Endothelial cell of umbilical vein (primary cell): ENCODE measurements around the gene SAMD4A. TPM values are rescaled to one million over a fixed set of nuclear protein-coding genes. Genes with fewer than 3 reads are reported as not detected.

Experiments used
- BruUV-seq: library from RNA; stranded (reverse); fragments of 400-500 nt; replicated peaks from 2 replicates; lab custom pipeline; 2021; lab: Mats Ljungman, UMichigan
- CTCF ChIA-PET: fragments of 300-600, 350-600 bp; sonication (Branson Sonifier 250); formaldehyde crosslinking; loops from one replicate; lab custom pipeline; 2021; ENCODE audit warnings: antibody characterized with exemption, inconsistent platforms; lab: Charles Lee
- POLR2A ChIA-PET: fragments of 300-600, 350-600 bp; sonication (Branson Sonifier 250); formaldehyde crosslinking; loops from one replicate; lab custom pipeline; 2021; ENCODE audit warnings: antibody characterized with exemption, inconsistent platforms; lab: Charles Lee
- DNase-seq: peaks from one replicate; pipeline ENCODE4 v3.0.0-alpha.2; 2011; ENCODE audit warnings: low read depth, low spot score
- FAIRE-seq: peaks from 2 replicates; lab custom pipeline; 2011; peaks lifted over from hg19 to GRCh38; lab: Jason Lieb, UNC
- H2AFZ ChIP-seq: 2 replicates; pipeline ENCODE4 v1.6.0; 2012; ENCODE audit warnings: low read depth, low read length, control low read depth, inconsistent platforms
- H3K27ac ChIP-seq: 2 replicates; pipeline ENCODE4 v1.5.1; 2011; ENCODE audit warnings: low read depth, mild to moderate bottlenecking, control low read depth, low read length, moderate library complexity; ENCODE audit not compliant: insufficient read depth
- H3K27me3 ChIP-seq, 2 experiments: 2 replicates each; pipeline versions ENCODE4 v1.6.0 to v1.6.1; 2011; ENCODE audit warnings: low read length in 2 of 2, mixed read lengths in 1 of 2; ENCODE audit not compliant: control insufficient read depth in 2 of 2, insufficient read depth in 2 of 2
- H3K36me3 ChIP-seq, 2 experiments: 2 replicates in 1 of 2; 3 replicates in 1 of 2; pipeline ENCODE4 v1.5.1; 2011; ENCODE audit warnings: low read length in 2 of 2, mild to moderate bottlenecking in 1 of 2, moderate library complexity in 1 of 2; ENCODE audit not compliant: control insufficient read depth in 2 of 2, insufficient read depth in 2 of 2; ENCODE audit errors: extremely low read depth in 1 of 2
- H3K4me1 ChIP-seq: 3 replicates; pipeline ENCODE4 v1.5.1; 2011; ENCODE audit warnings: mild to moderate bottlenecking, low read length; ENCODE audit not compliant: control insufficient read depth, insufficient read depth; ENCODE audit errors: extremely low read depth
- H3K4me2 ChIP-seq: 2 replicates; pipeline ENCODE4 v1.6.1; 2011; ENCODE audit warnings: low read length, control low read depth, mixed read lengths; ENCODE audit not compliant: insufficient read depth
- H3K4me3 ChIP-seq, 3 experiments: fragments of 200-600 bp in 1 of 3; sonication (generic), shearing (Covaris generic) in 1 of 3; replicated peaks in 1 of 3; 2 replicates each; pipeline ENCODE4 v1.5.1; 2011 to 2016; ENCODE audit warnings: control low read depth in 3 of 3, low read length in 3 of 3, mild to moderate bottlenecking in 2 of 3, inconsistent platforms in 1 of 3, low read depth in 1 of 3, moderate library complexity in 1 of 3; ENCODE audit not compliant: insufficient read depth in 1 of 3
- H3K79me2 ChIP-seq: 2 replicates; pipeline ENCODE4 v1.6.0; 2012; ENCODE audit warnings: low read length, inconsistent platforms; ENCODE audit not compliant: control insufficient read depth, insufficient read depth
- H3K9ac ChIP-seq: replicated peaks from 2 replicates; pipeline ENCODE3; 2011; ENCODE audit warnings: low read length, control low read depth; ENCODE audit not compliant: insufficient read depth; ENCODE audit errors: extremely low read depth
- H3K9me1 ChIP-seq: replicated peaks from 3 replicates; pipeline ENCODE4 v1.6.0; 2011; ENCODE audit warnings: mild to moderate bottlenecking, low read length; ENCODE audit not compliant: control insufficient read depth, insufficient read depth; ENCODE audit errors: extremely low read depth
- H3K9me3 ChIP-seq: replicated peaks from 2 replicates; pipeline ENCODE4 v1.5.1; 2012; ENCODE audit warnings: low read length, inconsistent platforms; ENCODE audit not compliant: control insufficient read depth, insufficient read depth
- H4K20me1 ChIP-seq: replicated peaks from 2 replicates; pipeline ENCODE3; 2011; ENCODE audit warnings: mild to moderate bottlenecking, low read length; ENCODE audit not compliant: control insufficient read depth, insufficient read depth; ENCODE audit errors: extremely low read depth
- EZH2 ChIP-seq: IDR thresholded peaks from 2 replicates; pipeline ENCODE4 v1.6.1; 2012; ENCODE audit warnings: borderline replicate concordance, low read depth, mild to moderate bottlenecking, moderate library complexity, low read length, inconsistent platforms; ENCODE audit not compliant: severe bottlenecking
- FOS ChIP-seq: IDR thresholded peaks from 2 replicates; pipeline ENCODE4 v1.6.1; 2011; ENCODE audit warnings: mild to moderate bottlenecking, low read length, moderate library complexity, borderline replicate concordance; ENCODE audit not compliant: insufficient read depth
- GATA2 ChIP-seq: IDR thresholded peaks from 2 replicates; pipeline ENCODE4 v1.7.0; 2011; ENCODE audit warnings: low read depth, mild to moderate bottlenecking, moderate library complexity, mixed read lengths, low read length; ENCODE audit not compliant: insufficient read length, insufficient read depth
- JUN ChIP-seq: IDR thresholded peaks from 2 replicates; pipeline ENCODE4 v1.6.1; 2011; ENCODE audit warnings: borderline replicate concordance, low read depth; ENCODE audit not compliant: insufficient read length, insufficient read depth
- MYC ChIP-seq: IDR thresholded peaks from one replicate; pipeline ENCODE4 v1.6.1; 2011; ENCODE audit warnings: mild to moderate bottlenecking, low read depth, low read length
- POLR2A ChIP-seq: IDR thresholded peaks from 2 replicates; pipeline ENCODE4 v1.6.1; 2012; ENCODE audit warnings: low read depth, mild to moderate bottlenecking, control low read depth, low read length
- POLR2AphosphoS5 ChIP-seq: IDR thresholded peaks from 2 replicates; pipeline ENCODE4 v1.6.1; 2012; ENCODE audit warnings: low read depth, mild to moderate bottlenecking, control low read depth, low read length, moderate library complexity; ENCODE audit not compliant: insufficient read depth
- dilution Hi-C: fragments of 300-500 bp; cut with MboI; formaldehyde crosslinking; loops from one replicate; pipeline ENCODE4 v1.15.0; 2019; ENCODE audit warnings: low sequenced_read_pairs; ENCODE audit not compliant: extremely low pct_ligation_motif_present
- intact Hi-C: fragments of 100-400 bp; cut with micrococcal nuclease; formaldehyde crosslinking; loops from one replicate; pipeline ENCODE4 v1.10.0; 2022
- polyA plus RNA-seq, 4 experiments: library from polyadenylated mRNA; depleted of rRNA in 3 of 4; stranded (reverse) in 3 of 4; unstranded in 1 of 4; fragments of >200 nt; gene quantifications; 2 replicates each; pipeline versions ENCODE4 v1.2.1 to v1.2.3, GENCODE V29; 2011 to 2012; ENCODE audit warnings: missing spikeins in 1 of 4
- total RNA-seq: library from RNA; stranded (reverse); gene quantifications from 2 replicates; pipeline ENCODE4 v1.2.3, GENCODE V29; 2021
- TF ChIP-seq, protein P1 (sequence below): IDR thresholded peaks from 2 replicates; pipeline ENCODE4 v1.6.1; 2011; ENCODE audit not compliant: insufficient read depth, insufficient read length
- TF ChIP-seq, protein P2 (sequence below), 2 donors: IDR thresholded peaks; 1 replicate in 1 of 2; 2 replicates in 1 of 2; pipeline ENCODE4 v1.5.1; 2011; ENCODE audit warnings: low read length in 2 of 2, mild to moderate bottlenecking in 2 of 2, moderate library complexity in 2 of 2, control low read depth in 1 of 2, inconsistent platforms in 1 of 2, low read depth in 1 of 2; ENCODE audit not compliant: insufficient read depth in 1 of 2; ENCODE audit errors: extremely low read depth in 1 of 2

SAMD4A gene
- total and polyA plus RNA-seq, 2 donors (not counting 3 experiments of a cell fraction or from before 2014, with no cell fraction given) = 37.7 to 95.3 TPM

- dilution Hi-C loops (no loop called here), intact Hi-C loops (no loop called here)
- Histone ChIP-seq H3K79me2 (no peaks in the 10 kb centered on the region), H2AFZ (no peak overlapping the region), H3K27me3 (no peaks in the 10 kb centered on the region), H3K9me1 (no peaks in the 10 kb centered on the region), H4K20me1 (no peaks in the 10 kb centered on the region), H3K4me1 (peaks cover 4% of the 10 kb centered on the region), H3K4me3 (no peak overlapping the region), H3K36me3 (peaks cover 11 to 60% of the 10 kb centered on the region in 2 experiments), H3K27ac (no peak overlapping the region), H3K9ac (no peak overlapping the region), H3K9me3 (no peaks in the 10 kb centered on the region), H3K4me2 (no peak overlapping the region)
- no TSS peak for BruUV-seq
- CTCF ChIA-PET = no interaction called here
- POLR2A ChIA-PET = no interaction called here
- DNase-seq (no peak), FAIRE-seq (no peak)
- TF ChIP-seq, protein P1, sequence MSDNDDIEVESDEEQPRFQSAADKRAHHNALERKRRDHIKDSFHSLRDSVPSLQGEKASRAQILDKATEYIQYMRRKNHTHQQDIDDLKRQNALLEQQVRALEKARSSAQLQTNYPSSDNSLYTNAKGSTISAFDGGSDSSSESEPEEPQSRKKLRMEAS = no peak
- no peak for TF ChIP-seq FOS
- no peak for TF ChIP-seq POLR2AphosphoS5
- TF ChIP-seq, protein P2, sequence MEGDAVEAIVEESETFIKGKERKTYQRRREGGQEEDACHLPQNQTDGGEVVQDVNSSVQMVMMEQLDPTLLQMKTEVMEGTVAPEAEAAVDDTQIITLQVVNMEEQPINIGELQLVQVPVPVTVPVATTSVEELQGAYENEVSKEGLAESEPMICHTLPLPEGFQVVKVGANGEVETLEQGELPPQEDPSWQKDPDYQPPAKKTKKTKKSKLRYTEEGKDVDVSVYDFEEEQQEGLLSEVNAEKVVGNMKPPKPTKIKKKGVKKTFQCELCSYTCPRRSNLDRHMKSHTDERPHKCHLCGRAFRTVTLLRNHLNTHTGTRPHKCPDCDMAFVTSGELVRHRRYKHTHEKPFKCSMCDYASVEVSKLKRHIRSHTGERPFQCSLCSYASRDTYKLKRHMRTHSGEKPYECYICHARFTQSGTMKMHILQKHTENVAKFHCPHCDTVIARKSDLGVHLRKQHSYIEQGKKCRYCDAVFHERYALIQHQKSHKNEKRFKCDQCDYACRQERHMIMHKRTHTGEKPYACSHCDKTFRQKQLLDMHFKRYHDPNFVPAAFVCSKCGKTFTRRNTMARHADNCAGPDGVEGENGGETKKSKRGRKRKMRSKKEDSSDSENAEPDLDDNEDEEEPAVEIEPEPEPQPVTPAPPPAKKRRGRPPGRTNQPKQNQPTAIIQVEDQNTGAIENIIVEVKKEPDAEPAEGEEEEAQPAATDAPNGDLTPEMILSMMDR (IDR thresholded peaks at IDR 0.05; ENCODE audit: extremely low read depth in 1 of 2, insufficient read depth in 1 of 2, low read depth in 1 of 2, low read length in 2 of 2) = no peak
- no peak for TF ChIP-seq EZH2
- no peak for TF ChIP-seq MYC
- TF ChIP-seq POLR2A = no peak
- TF ChIP-seq GATA2 = no peak
- TF ChIP-seq JUN = no peak
These were observed 214.2 kb downstream of the SAMD4A start for GRCh38 chr14:54781080-54781479.
